WTC11 (cell line): ENCODE data around the gene TMEM190. TPM values are rescaled to one million over a fixed set of nuclear protein-coding genes. Genes with fewer than 3 reads are reported as not detected.
"Not testable (repeated sequence)": the region's sequence is repeated elsewhere in the genome, so short reads cannot be mapped to it uniquely, and the experiment has no call there.

Experiments used
- ATAC-seq: fragments of 200-7000 bp; cut with Tn5 transposase; 2 replicates; pipeline ENCODE4 v1.10.0; 2021; ENCODE audit warnings: mild to moderate bottlenecking, moderate library complexity
- CTCF ChIA-PET: fragments of 300-600 bp; sonication (Branson Sonifier 250); formaldehyde crosslinking; loops from one replicate; lab custom pipeline; 2021; ENCODE audit warnings: antibody characterized with exemption; lab: Charles Lee
- POLR2A ChIA-PET: fragments of 350-600 bp; sonication (Branson Sonifier 250); formaldehyde crosslinking; loops from one replicate; lab custom pipeline; 2021; ENCODE audit warnings: antibody characterized with exemption; lab: Charles Lee
- DNase-seq: peaks from one replicate; pipeline ENCODE4 v3.0.0; 2021; ENCODE audit warnings: low spot score
- H3K27ac Mint-ChIP-seq: 2 replicates; pipeline ENCODE4 v1.8.0; 2021; ENCODE audit warnings: mixed read lengths
- H3K27me3 Mint-ChIP-seq: 2 replicates; pipeline ENCODE4 v1.8.0; 2021; ENCODE audit warnings: low read depth, mild to moderate bottlenecking, moderate library complexity, mixed read lengths
- H3K36me3 Mint-ChIP-seq: 2 replicates; pipeline ENCODE4 v1.8.0; 2021; ENCODE audit warnings: mixed read lengths
- H3K4me1 Mint-ChIP-seq: 2 replicates; pipeline ENCODE4 v1.8.0; 2022; ENCODE audit warnings: mixed read lengths
- H3K4me3 Mint-ChIP-seq: 2 replicates; pipeline ENCODE4 v1.8.0; 2021; ENCODE audit warnings: mild to moderate bottlenecking, moderate library complexity, mixed read lengths
- H3K9me3 Mint-ChIP-seq: 2 replicates; pipeline ENCODE4 v1.8.0; 2021; ENCODE audit warnings: mixed read lengths
- CREM ChIP-seq: sonication (generic); formaldehyde crosslinking; IDR thresholded peaks from 2 replicates; pipeline ENCODE4 v1.8.1; 2022; ENCODE audit warnings: mild to moderate bottlenecking, missing genetic modification reagents, moderate library complexity
- EMX1 ChIP-seq: fragments of 250-450 bp; sonication (Bioruptor Pico); IDR thresholded peaks from 2 replicates; pipeline ENCODE4 v1.8.0; 2021; ENCODE audit warnings: mild to moderate bottlenecking
- GTF2I ChIP-seq: fragments of 250-450 bp; sonication (Bioruptor Pico); conservative IDR thresholded peaks from 2 replicates; pipeline ENCODE4 v1.4.0; 2021; ENCODE audit warnings: mild to moderate bottlenecking
- JUN ChIP-seq: sonication (generic); formaldehyde crosslinking; IDR thresholded peaks from 2 replicates; pipeline ENCODE4 v1.8.0; 2023; ENCODE audit warnings: mild to moderate bottlenecking, missing genetic modification reagents
- MLX ChIP-seq: sonication (generic); formaldehyde crosslinking; IDR thresholded peaks from 2 replicates; pipeline ENCODE4 v1.8.1; 2023; ENCODE audit warnings: mild to moderate bottlenecking, missing genetic modification reagents, moderate library complexity
- NR3C1 ChIP-seq: sonication (generic); formaldehyde crosslinking; conservative IDR thresholded peaks from 2 replicates; pipeline ENCODE4 v1.8.1; 2023; ENCODE audit warnings: low read depth, mild to moderate bottlenecking, missing genetic modification reagents
- RORB ChIP-seq: fragments of 250-450 bp; sonication (Bioruptor Pico); IDR thresholded peaks from 2 replicates; pipeline ENCODE4 v1.9.0; 2021; ENCODE audit warnings: mild to moderate bottlenecking
- SMAD3 ChIP-seq: sonication (generic); formaldehyde crosslinking; IDR thresholded peaks from 2 replicates; pipeline ENCODE4 v1.8.0; 2022; ENCODE audit warnings: missing genetic modification reagents, mild to moderate bottlenecking, borderline replicate concordance
- SP1 ChIP-seq: sonication (generic); formaldehyde crosslinking; conservative IDR thresholded peaks from 2 replicates; pipeline ENCODE4 v1.8.1; 2022; ENCODE audit warnings: missing genetic modification reagents
- USF1 ChIP-seq: sonication (generic); formaldehyde crosslinking; IDR thresholded peaks from 2 replicates; pipeline ENCODE4 v1.8.0; 2022; ENCODE audit warnings: mild to moderate bottlenecking, missing genetic modification reagents
- ZBTB21 ChIP-seq: sonication (generic); formaldehyde crosslinking; IDR thresholded peaks from 2 replicates; pipeline ENCODE4 v1.8.1; 2023; ENCODE audit warnings: mild to moderate bottlenecking, missing genetic modification reagents, borderline replicate concordance
- ZNF232 ChIP-seq: sonication (generic); formaldehyde crosslinking; IDR thresholded peaks from 2 replicates; pipeline ENCODE4 v1.8.0; 2022; ENCODE audit warnings: mild to moderate bottlenecking, missing genetic modification reagents
- ZNF281 ChIP-seq: sonication (generic); formaldehyde crosslinking; IDR thresholded peaks from 2 replicates; pipeline ENCODE4 v1.8.0; 2023; ENCODE audit warnings: mild to moderate bottlenecking, missing genetic modification reagents
- ZNF416 ChIP-seq: fragments of 250-450 bp; sonication (Bioruptor Pico); IDR thresholded peaks from 2 replicates; pipeline ENCODE4 v1.9.0; 2021; ENCODE audit warnings: mild to moderate bottlenecking, inconsistent platforms
- ZNF671 ChIP-seq: fragments of 250-450 bp; sonication (Bioruptor Pico); IDR thresholded peaks from 2 replicates; pipeline ENCODE4 v1.8.0; 2021; ENCODE audit warnings: mild to moderate bottlenecking
- ZSCAN18 ChIP-seq: fragments of 250-450 bp; sonication (Bioruptor Pico); IDR thresholded peaks from 2 replicates; pipeline ENCODE4 v2.1.2; 2022; ENCODE audit warnings: mild to moderate bottlenecking, moderate library complexity
- total RNA-seq: library from RNA; stranded (reverse); gene quantifications from 3 replicates; pipeline ENCODE4 v1.2.3, GENCODE V29; 2021
- TF ChIP-seq, protein P1 (sequence below): fragments of 250-450 bp; sonication (Bioruptor Pico); IDR thresholded peaks from 2 replicates; pipeline ENCODE4 v1.9.0; 2021; ENCODE audit warnings: mild to moderate bottlenecking
- TF ChIP-seq, protein P2 (sequence below): sonication (generic); formaldehyde crosslinking; conservative IDR thresholded peaks from 2 replicates; pipeline ENCODE4 v1.8.1; 2023; ENCODE audit warnings: mild to moderate bottlenecking, low read depth, missing genetic modification reagents, moderate library complexity
- TF ChIP-seq, protein P3 (sequence below): sonication (generic); formaldehyde crosslinking; IDR thresholded peaks from 2 replicates; pipeline ENCODE4 v1.8.1; 2022; ENCODE audit warnings: mild to moderate bottlenecking, missing genetic modification reagents, moderate library complexity, borderline replicate concordance
- TF ChIP-seq, protein P4 (sequence below): fragments of 200-600 bp; IDR thresholded peaks from 2 replicates; pipeline ENCODE4 v1.8.0; 2022; ENCODE audit warnings: antibody characterized with exemption

TMEM190 gene
- total RNA-seq, 1 experiment from 2014 or later: 0.33 TPM

DNA sequence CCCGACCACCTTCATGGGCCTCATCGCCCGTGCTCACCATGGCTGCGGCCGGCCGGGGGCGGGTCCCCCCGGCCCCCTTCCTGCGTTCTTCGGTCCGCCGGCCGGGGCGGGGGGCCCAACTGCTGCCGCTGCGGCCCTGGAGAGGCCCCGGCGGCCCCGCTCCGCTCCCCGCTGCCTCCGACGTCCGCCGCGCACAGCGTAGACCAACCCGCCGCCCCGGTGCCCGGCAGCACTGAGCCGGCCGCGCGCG is 30.8 kb downstream of the TMEM190 start, which contains the start of gene UBE2S:
Gene UBE2S (minus strand): TSS at position 239 of the 250 bp plus-strand sequence. CDS start 199 bp downstream, at position 40.
- TF ChIP-seq NR3C1 (CRISPR knock-in tag) (0 out of 2 replicates have a peak, but pooled peaks have one; percentile 74), ZNF416 (peak; percentile 92), SMAD3 (0 out of 2 replicates have a peak, but pooled peaks have one; percentile 44), EMX1 (CRISPR knock-in tag) (peak; percentile 84; the same call in 1 of the 2 replicates), ZNF232 (CRISPR knock-in tag) (0 out of 2 replicates have a peak, but pooled peaks have one; percentile 85), ZNF671 (0 out of 2 replicates have a peak, but pooled peaks have one; percentile 43), RORB (CRISPR knock-in tag) (peak; percentile 89; the same call in 1 of the 2 replicates), JUN (CRISPR knock-in tag) (peak; percentile 10; the same call in 1 of the 2 replicates)
- TF ChIP-seq, protein P1, sequence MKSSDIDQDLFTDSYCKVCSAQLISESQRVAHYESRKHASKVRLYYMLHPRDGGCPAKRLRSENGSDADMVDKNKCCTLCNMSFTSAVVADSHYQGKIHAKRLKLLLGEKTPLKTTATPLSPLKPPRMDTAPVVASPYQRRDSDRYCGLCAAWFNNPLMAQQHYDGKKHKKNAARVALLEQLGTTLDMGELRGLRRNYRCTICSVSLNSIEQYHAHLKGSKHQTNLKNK (CRISPR knock-in tag): peak; percentile 47; the same call in 1 of the 2 replicates
- TF ChIP-seq, protein P2, sequence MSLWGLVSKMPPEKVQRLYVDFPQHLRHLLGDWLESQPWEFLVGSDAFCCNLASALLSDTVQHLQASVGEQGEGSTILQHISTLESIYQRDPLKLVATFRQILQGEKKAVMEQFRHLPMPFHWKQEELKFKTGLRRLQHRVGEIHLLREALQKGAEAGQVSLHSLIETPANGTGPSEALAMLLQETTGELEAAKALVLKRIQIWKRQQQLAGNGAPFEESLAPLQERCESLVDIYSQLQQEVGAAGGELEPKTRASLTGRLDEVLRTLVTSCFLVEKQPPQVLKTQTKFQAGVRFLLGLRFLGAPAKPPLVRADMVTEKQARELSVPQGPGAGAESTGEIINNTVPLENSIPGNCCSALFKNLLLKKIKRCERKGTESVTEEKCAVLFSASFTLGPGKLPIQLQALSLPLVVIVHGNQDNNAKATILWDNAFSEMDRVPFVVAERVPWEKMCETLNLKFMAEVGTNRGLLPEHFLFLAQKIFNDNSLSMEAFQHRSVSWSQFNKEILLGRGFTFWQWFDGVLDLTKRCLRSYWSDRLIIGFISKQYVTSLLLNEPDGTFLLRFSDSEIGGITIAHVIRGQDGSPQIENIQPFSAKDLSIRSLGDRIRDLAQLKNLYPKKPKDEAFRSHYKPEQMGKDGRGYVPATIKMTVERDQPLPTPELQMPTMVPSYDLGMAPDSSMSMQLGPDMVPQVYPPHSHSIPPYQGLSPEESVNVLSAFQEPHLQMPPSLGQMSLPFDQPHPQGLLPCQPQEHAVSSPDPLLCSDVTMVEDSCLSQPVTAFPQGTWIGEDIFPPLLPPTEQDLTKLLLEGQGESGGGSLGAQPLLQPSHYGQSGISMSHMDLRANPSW (CRISPR knock-in tag): 0 out of 2 replicates have a peak, but pooled peaks have one; percentile 83
- TF ChIP-seq, all 79 proteins: peak for 10; not testable (repeated sequence) for 69
- ChIA-PET CTCF (interaction anchor here (1.0 to 2.5 kb wide), 3 partner anchors 11 to 247 kb away, joined by 3 to 11 read pairs (median 3); no protein-coding TSS in a partner anchor), POLR2A (interaction anchor here (0.6 to 2.3 kb wide), 12 partner anchors 15 to 251 kb away, joined by 3 to 8 read pairs (median 4); partner anchors contain the start of genes FIZ1, KMT5C and TMEM238)
- ATAC-seq, DNase-seq: not testable (repeated sequence)
- peaks cover 22% of the 10 kb centered on the region for H3K9me3 Mint-ChIP-seq
- H3K4me3 Mint-ChIP-seq: peak within 1 kb of the TSS; percentile 88
- peaks cover 50% of the 10 kb centered on the region for H3K36me3 Mint-ChIP-seq
- H3K27ac Mint-ChIP-seq: peak within 1 kb of the TSS; percentile 92
- H3K27me3 Mint-ChIP-seq: peaks cover 36% of the 10 kb centered on the region
- H3K4me1 Mint-ChIP-seq: peaks cover 31% of the 10 kb centered on the region

GRCh38 chr19:55407800-55408532 is 31.3 kb downstream of the TMEM190 start:
- ChIA-PET CTCF (interaction anchor here (1.0 to 2.5 kb wide), 4 partner anchors 10 to 247 kb away, joined by 3 to 11 read pairs (median 4); no protein-coding TSS in a partner anchor), POLR2A (interaction anchor here (0.6 to 2.3 kb wide), 13 partner anchors 12 to 251 kb away, joined by 3 to 8 read pairs (median 4); partner anchors contain the start of genes FIZ1, KMT5C and TMEM238)
- Mint-ChIP-seq H3K9me3 (peaks cover 22% of the 10 kb centered on the region), H3K4me1 (peaks cover 31% of the 10 kb centered on the region), H3K27ac (peak overlapping the region; percentile 92), H3K27me3 (peaks cover 36% of the 10 kb centered on the region), H3K36me3 (peaks cover 45% of the 10 kb centered on the region), H3K4me3 (peak overlapping the region; percentile 88)
- DNase-seq: peak; percentile 96
- peak; percentile 97 for ATAC-seq
- peak; percentile 77; the same call in 1 of the 2 replicates for TF ChIP-seq ZNF281 (CRISPR knock-in tag)
- TF ChIP-seq MLX: no peak
- peak; percentile 94 for TF ChIP-seq ZBTB21
- peak; percentile 86 for TF ChIP-seq CREM (CRISPR knock-in tag)
- TF ChIP-seq EMX1 (CRISPR knock-in tag): 0 out of 2 replicates have a peak, but pooled peaks have one; percentile 2
- TF ChIP-seq, protein P3, sequence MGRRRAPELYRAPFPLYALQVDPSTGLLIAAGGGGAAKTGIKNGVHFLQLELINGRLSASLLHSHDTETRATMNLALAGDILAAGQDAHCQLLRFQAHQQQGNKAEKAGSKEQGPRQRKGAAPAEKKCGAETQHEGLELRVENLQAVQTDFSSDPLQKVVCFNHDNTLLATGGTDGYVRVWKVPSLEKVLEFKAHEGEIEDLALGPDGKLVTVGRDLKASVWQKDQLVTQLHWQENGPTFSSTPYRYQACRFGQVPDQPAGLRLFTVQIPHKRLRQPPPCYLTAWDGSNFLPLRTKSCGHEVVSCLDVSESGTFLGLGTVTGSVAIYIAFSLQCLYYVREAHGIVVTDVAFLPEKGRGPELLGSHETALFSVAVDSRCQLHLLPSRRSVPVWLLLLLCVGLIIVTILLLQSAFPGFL: no peak
- no peak for TF ChIP-seq ZSCAN18
- TF ChIP-seq USF1 (CRISPR knock-in tag): peak; percentile 92
- no peak for TF ChIP-seq GTF2I (CRISPR knock-in tag)
- TF ChIP-seq, protein P4, sequence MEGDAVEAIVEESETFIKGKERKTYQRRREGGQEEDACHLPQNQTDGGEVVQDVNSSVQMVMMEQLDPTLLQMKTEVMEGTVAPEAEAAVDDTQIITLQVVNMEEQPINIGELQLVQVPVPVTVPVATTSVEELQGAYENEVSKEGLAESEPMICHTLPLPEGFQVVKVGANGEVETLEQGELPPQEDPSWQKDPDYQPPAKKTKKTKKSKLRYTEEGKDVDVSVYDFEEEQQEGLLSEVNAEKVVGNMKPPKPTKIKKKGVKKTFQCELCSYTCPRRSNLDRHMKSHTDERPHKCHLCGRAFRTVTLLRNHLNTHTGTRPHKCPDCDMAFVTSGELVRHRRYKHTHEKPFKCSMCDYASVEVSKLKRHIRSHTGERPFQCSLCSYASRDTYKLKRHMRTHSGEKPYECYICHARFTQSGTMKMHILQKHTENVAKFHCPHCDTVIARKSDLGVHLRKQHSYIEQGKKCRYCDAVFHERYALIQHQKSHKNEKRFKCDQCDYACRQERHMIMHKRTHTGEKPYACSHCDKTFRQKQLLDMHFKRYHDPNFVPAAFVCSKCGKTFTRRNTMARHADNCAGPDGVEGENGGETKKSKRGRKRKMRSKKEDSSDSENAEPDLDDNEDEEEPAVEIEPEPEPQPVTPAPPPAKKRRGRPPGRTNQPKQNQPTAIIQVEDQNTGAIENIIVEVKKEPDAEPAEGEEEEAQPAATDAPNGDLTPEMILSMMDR: no peak
- TF ChIP-seq SP1 (CRISPR knock-in tag): peak; percentile 90
